Measurements from ENCODE around the gene S100Z.

GRCh38 chr5:76849419-76850291, at the start of gene S100Z:
- TF ChIP-seq, protein P1, sequence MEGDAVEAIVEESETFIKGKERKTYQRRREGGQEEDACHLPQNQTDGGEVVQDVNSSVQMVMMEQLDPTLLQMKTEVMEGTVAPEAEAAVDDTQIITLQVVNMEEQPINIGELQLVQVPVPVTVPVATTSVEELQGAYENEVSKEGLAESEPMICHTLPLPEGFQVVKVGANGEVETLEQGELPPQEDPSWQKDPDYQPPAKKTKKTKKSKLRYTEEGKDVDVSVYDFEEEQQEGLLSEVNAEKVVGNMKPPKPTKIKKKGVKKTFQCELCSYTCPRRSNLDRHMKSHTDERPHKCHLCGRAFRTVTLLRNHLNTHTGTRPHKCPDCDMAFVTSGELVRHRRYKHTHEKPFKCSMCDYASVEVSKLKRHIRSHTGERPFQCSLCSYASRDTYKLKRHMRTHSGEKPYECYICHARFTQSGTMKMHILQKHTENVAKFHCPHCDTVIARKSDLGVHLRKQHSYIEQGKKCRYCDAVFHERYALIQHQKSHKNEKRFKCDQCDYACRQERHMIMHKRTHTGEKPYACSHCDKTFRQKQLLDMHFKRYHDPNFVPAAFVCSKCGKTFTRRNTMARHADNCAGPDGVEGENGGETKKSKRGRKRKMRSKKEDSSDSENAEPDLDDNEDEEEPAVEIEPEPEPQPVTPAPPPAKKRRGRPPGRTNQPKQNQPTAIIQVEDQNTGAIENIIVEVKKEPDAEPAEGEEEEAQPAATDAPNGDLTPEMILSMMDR (IDR thresholded peaks at IDR 0.05 in 4 of 5, conservative IDR thresholded peaks at IDR 0.05 in 1 of 5), result no peak
- no peak for TF ChIP-seq POLR2A (IDR thresholded peaks at IDR 0.05)

Measured in gastrocnemius medialis (tissue), 4 donors.